ENCODE results near the gene ANKRD28.
"Not testable (repeated sequence)": the region's sequence is repeated elsewhere in the genome, so short reads cannot be mapped to it uniquely, and the experiment has no call there.

The ANKRD28 gene

GRCh38 chr3:15801298-15801697, 3.5 kb upstream of the ANKRD28 start:
- DNase-seq: no peak

GRCh38 chr3:15800780-15801179, 3.0 kb upstream of the ANKRD28 start:
- DNase-seq: no peak

GRCh38 chr3:15800327-15800726, 2.5 kb upstream of the ANKRD28 start:
- DNase-seq: no peak

GRCh38 chr3:15798533-15799245, 910 bp upstream of the ANKRD28 start:
- no peak for DNase-seq

GRCh38 chr3:15796771-15797641, 773 bp downstream of the ANKRD28 start:
- DNase-seq: peak; percentile 34 to 79

GRCh38 chr3:15796331-15796730, 1.4 kb downstream of the ANKRD28 start:
- DNase-seq: no peak

GRCh38 chr3:15795651-15796308, 2.0 kb downstream of the ANKRD28 start:
- DNase-seq: peak in 1 of 2 donors; percentile 49

GRCh38 chr3:15794842-15795650, 2.7 kb downstream of the ANKRD28 start:
- no peak for DNase-seq

- DNase-seq: no peak
Measured at GRCh38 chr3:15794303-15794771, 3.4 kb downstream of the ANKRD28 start.

- DNase-seq: no peak
Measured at GRCh38 chr3:15791525-15791924, 6.3 kb downstream of the ANKRD28 start.

GRCh38 chr3:15787941-15788340, 9.8 kb downstream of the ANKRD28 start:
- DNase-seq: no peak

- no peak for DNase-seq
Measured at GRCh38 chr3:15787526-15787925, 10.3 kb downstream of the ANKRD28 start.

- no peak for DNase-seq
Measured at GRCh38 chr3:15783361-15783969, 14.3 kb downstream of the ANKRD28 start.

GRCh38 chr3:15782429-15782828, 15.3 kb downstream of the ANKRD28 start:
- DNase-seq: no peak

GRCh38 chr3:15781637-15782402, 16.0 kb downstream of the ANKRD28 start:
- no peak for DNase-seq

- DNase-seq: no peak
Measured at GRCh38 chr3:15781131-15781530, 16.6 kb downstream of the ANKRD28 start.

- no peak for DNase-seq
Measured at GRCh38 chr3:15779111-15779510, 18.7 kb downstream of the ANKRD28 start.

GRCh38 chr3:15778332-15778858, 19.4 kb downstream of the ANKRD28 start:
- DNase-seq: no peak

- DNase-seq: not testable (repeated sequence)
Measured at GRCh38 chr3:15774931-15775560, 22.7 kb downstream of the ANKRD28 start.

GRCh38 chr3:15771444-15771843, 26.3 kb downstream of the ANKRD28 start:
- DNase-seq: no peak
